Transverse colon (tissue), 4 donors: ENCODE results near the gene TMEM208. TPM values are rescaled to one million over a fixed set of nuclear protein-coding genes. Genes with fewer than 3 reads are reported as not detected.

Experiments
- DNase-seq: peaks from one replicate; pipeline ENCODE4 v3.0.0-alpha.2; 2019
- H3K27ac ChIP-seq, 4 donors: fragments of 200-600 bp; sonication (generic); 2 replicates each; pipeline ENCODE4 v1.5.1; 2016 to 2018; ENCODE audit warnings: inconsistent platforms in 4 of 4
- H3K27me3 ChIP-seq: fragments of 200-600 bp; sonication (generic); 2 replicates; pipeline ENCODE4 v1.5.1; 2017; ENCODE audit warnings: inconsistent platforms
- H3K36me3 ChIP-seq, 4 donors: fragments of 200-600 bp; sonication (generic); 2 replicates each; pipeline ENCODE4 v1.5.1; 2017 to 2019; ENCODE audit warnings: inconsistent platforms in 4 of 4
- H3K4me1 ChIP-seq, 4 donors: fragments of 200-600 bp; sonication (generic); 2 replicates each; pipeline ENCODE4 v1.5.1; 2017 to 2020; ENCODE audit warnings: inconsistent platforms in 4 of 4
- H3K4me3 ChIP-seq, 4 donors: fragments of 200-600 bp; sonication (generic); 1 replicate in 1 of 4; 2 replicates in 3 of 4; pipeline versions ENCODE4 v1.5.1 to v1.6.1; 2017 to 2019; ENCODE audit warnings: inconsistent platforms in 4 of 4
- H3K9me3 ChIP-seq, 2 donors: fragments of 200-600 bp; sonication (generic); 2 replicates each; pipeline ENCODE4 v1.5.1; 2017 to 2019; ENCODE audit warnings: inconsistent platforms in 2 of 2
- CTCF ChIP-seq, 5 experiments: fragments of 200-600 bp in 3 of 5; fragments of 450-650 bp in 2 of 5; sonication (generic) in 3 of 5; IDR thresholded peaks; 1 replicate in 2 of 5; 2 replicates in 3 of 5; pipeline ENCODE4 v1.5.1; 2016 to 2017; ENCODE audit warnings: antibody characterized with exemption in 5 of 5, inconsistent platforms in 3 of 5, mild to moderate bottlenecking in 2 of 5, moderate library complexity in 1 of 5
- EP300 ChIP-seq: sonication (generic); formaldehyde crosslinking; IDR thresholded peaks from one replicate; pipeline ENCODE4 v1.6.1; 2017; ENCODE audit warnings: antibody characterized with exemption, low read depth
- POLR2A ChIP-seq: fragments of 450-650 bp; IDR thresholded peaks from one replicate; pipeline ENCODE4 v1.6.1; 2016; ENCODE audit warnings: antibody characterized with exemption, mild to moderate bottlenecking, moderate library complexity
- POLR2AphosphoS5 ChIP-seq, 3 donors: sonication (generic); formaldehyde crosslinking; IDR thresholded peaks; one replicate each; pipeline ENCODE4 v1.6.1; 2016; ENCODE audit warnings: antibody characterized with exemption in 3 of 3
- WGBS, 2 donors: methylation state at CpG; one replicate each; pipeline ENCODE4 v1.1.5; 2018; ENCODE audit warnings: low coverage in 1 of 2; 5-methylcytosine and 5-hydroxymethylcytosine counted together
- in situ Hi-C, 4 donors: fragments of 200-750 bp; cut with MboI; loops; one replicate each; pipeline versions ENCODE4 v1.15.0 to v1.15.1; 2017; ENCODE audit warnings: low sequenced_read_pairs in 3 of 4, low pct_ligation_motif_present in 1 of 4, low pct_unique_long_range_greater_than_20kb in 1 of 4
- intact Hi-C: fragments of 100-400 bp; cut with DNase I; formaldehyde crosslinking; loops from one replicate; pipeline ENCODE4 v1.15.1; 2023; ENCODE audit warnings: low total_unique reads
- total RNA-seq, 4 donors: library from RNA; depleted of rRNA; stranded (reverse); fragments of >200 nt; gene quantifications; one replicate each; pipeline ENCODE4 v1.1.0, GENCODE V29; 2016

Gene TMEM208
- total RNA-seq, 4 donors from 2014 or later, result 29.5 to 50.2 (median 39.3) TPM; not detected in 1

- Histone ChIP-seq H3K27me3 (peaks cover 33% of the 10 kb centered on the region), H3K36me3 (no peaks in the 10 kb centered on the region), H3K27ac (peak overlapping the region; percentile 94 to 95 (median 94)), H3K4me3 (peak overlapping the region; percentile 57 to 84 (median 63)), H3K9me3 (no peaks in the 10 kb centered on the region), H3K4me1 (peaks cover 33 to 58% (median 52%) of the 10 kb centered on the region in 4 donors)
- TF ChIP-seq POLR2A (peak; percentile 95), POLR2AphosphoS5 (IDR thresholded peaks at IDR 0.05) (peak; percentile 86 to 97 (median 96)), EP300 (no peak), CTCF (IDR thresholded peaks at IDR 0.05) (peak in 1 of 5 experiments; percentile 29)
- in situ Hi-C loops, result no loop called here
- DNase-seq, result peak; percentile 94
- intact Hi-C loops, result no loop called here
- 1% methylated on average over 15 of the region's 26 CpGs; no CpG with 5 or more reads in 1 of the 2 donors for WGBS, 2 donors
These were observed 19.8 kb downstream of the TMEM208 start for GRCh38 chr16:67246756-67247191.

GRCh38 chr16:67247192-67248072 is 20.5 kb downstream of the TMEM208 start, which contains the start of gene FHOD1:
Gene FHOD1 (minus strand): TSS chr16:67247481. CDS start chr16:67247410, 71 bp downstream.
- Histone ChIP-seq H3K4me3 (peak within 1 kb of the TSS; percentile 57 to 84 (median 63)), H3K4me1 (peaks cover 29 to 51% (median 45%) of the 10 kb centered on the region in 4 donors), H3K9me3 (no peaks in the 10 kb centered on the region), H3K36me3 (no peaks in the 10 kb centered on the region), H3K27me3 (peaks cover 33% of the 10 kb centered on the region), H3K27ac (peak within 1 kb of the TSS; percentile 94 to 95 (median 94))
- intact Hi-C loops, result no loop called here
- WGBS, 2 donors, result 0% methylated on average over 39 of the region's 60 CpGs; no CpG with 5 or more reads in 1 of the 2 donors
- peak; percentile 100 for DNase-seq
- TF ChIP-seq EP300 (no peak), CTCF (IDR thresholded peaks at IDR 0.05) (no peak), POLR2A (peak; percentile 87), POLR2AphosphoS5 (IDR thresholded peaks at IDR 0.05) (peak; percentile 93 to 98 (median 94))
- in situ Hi-C loops, result no loop called here

- Histone ChIP-seq H3K27me3 (peaks cover 33% of the 10 kb centered on the region), H3K36me3 (no peaks in the 10 kb centered on the region), H3K9me3 (no peaks in the 10 kb centered on the region), H3K27ac (peak overlapping the region in 2 of 4 donors; percentile 94 to 95), H3K4me1 (peaks cover 29 to 47% (median 42%) of the 10 kb centered on the region in 4 donors), H3K4me3 (peak overlapping the region; percentile 15 to 84 (median 39))
- no peak for DNase-seq
- in situ Hi-C loops (no loop called here), intact Hi-C loops (no loop called here)
- WGBS, 2 donors, result 4% methylated on average over 7 of the region's 7 CpGs; no CpG with 5 or more reads in 1 of the 2 donors
- TF ChIP-seq POLR2AphosphoS5 (IDR thresholded peaks at IDR 0.05) (no peak), EP300 (no peak), POLR2A (no peak), CTCF (IDR thresholded peaks at IDR 0.05) (no peak)
These were observed 21.1 kb downstream of the TMEM208 start for GRCh38 chr16:67248073-67248400.

- DNase-seq, result no peak
- Histone ChIP-seq H3K9me3 (no peaks in the 10 kb centered on the region), H3K4me3 (peak within 1 kb of the TSS; percentile 15 to 84 (median 39)), H3K36me3 (no peaks in the 10 kb centered on the region), H3K4me1 (peaks cover 29 to 42% (median 39%) of the 10 kb centered on the region in 4 donors), H3K27me3 (peaks cover 33% of the 10 kb centered on the region), H3K27ac (peak within 1 kb of the TSS; percentile 14 to 95 (median 94))
- intact Hi-C loops (no loop called here), in situ Hi-C loops (no loop called here)
- 0 to 1% methylated on average over 8 to 60 of the region's 75 CpGs for WGBS, 2 donors
- TF ChIP-seq CTCF (IDR thresholded peaks at IDR 0.05) (peak in 1 of 5 experiments; percentile 16), POLR2AphosphoS5 (IDR thresholded peaks at IDR 0.05) (no peak)
These were observed 21.7 kb downstream of the TMEM208 start, which contains the start of gene SLC9A5 for GRCh38 chr16:67248401-67249177. Gene SLC9A5 (plus strand): TSS chr16:67248979. CDS start chr16:67249015, 36 bp downstream.
